HG03378 (cell line): ENCODE results near the gene STK11IP.

ENCODE experiments used
- ATAC-seq: cut with Tn5 transposase; IDR thresholded peaks from one replicate; pipeline ENCODE4 v1.9.1; 2021; ENCODE audit warnings: mild to moderate bottlenecking, moderate library complexity; ENCODE audit not compliant: unreplicated experiment

STK11IP gene

GRCh38 chr2:219561179-219562048, 36.2 kb upstream of the STK11IP start:
- ATAC-seq = no peak

- no peak for ATAC-seq
These were observed 35.3 kb upstream of the STK11IP start for GRCh38 chr2:219562049-219563020.

- ATAC-seq = no peak
These were observed 34.3 kb upstream of the STK11IP start for GRCh38 chr2:219563271-219563928.

- ATAC-seq = no peak
These were observed 32.3 kb upstream of the STK11IP start for GRCh38 chr2:219565130-219566080.

GRCh38 chr2:219566640-219567039, 31.0 kb upstream of the STK11IP start:
- ATAC-seq = no peak

- no peak for ATAC-seq
These were observed 30.5 kb upstream of the STK11IP start for GRCh38 chr2:219567131-219567530.

GRCh38 chr2:219567791-219568361, 29.8 kb upstream of the STK11IP start:
- no peak for ATAC-seq

GRCh38 chr2:219569041-219569440, 28.6 kb upstream of the STK11IP start:
- no peak for ATAC-seq

GRCh38 chr2:219569635-219570034, 28.0 kb upstream of the STK11IP start:
- no peak for ATAC-seq

GRCh38 chr2:219570194-219570923, 27.3 kb upstream of the STK11IP start:
- ATAC-seq = no peak

- ATAC-seq = no peak
These were observed 26.7 kb upstream of the STK11IP start for GRCh38 chr2:219570924-219571310.

- ATAC-seq = no peak
These were observed 26.1 kb upstream of the STK11IP start, which contains the start of gene OBSL1 for GRCh38 chr2:219571311-219572236. OBSL1 (minus strand) TSS chr2:219571539; CDS start chr2:219571232, 307 bp downstream.

- ATAC-seq = no peak
These were observed 25.2 kb upstream of the STK11IP start, which contains the start of gene INHA for GRCh38 chr2:219572237-219573001. INHA (plus strand) TSS chr2:219572310; CDS start chr2:219572375, 65 bp downstream.

- no peak for ATAC-seq
These were observed 24.5 kb upstream of the STK11IP start for GRCh38 chr2:219573166-219573565.

- no peak for ATAC-seq
These were observed 23.0 kb upstream of the STK11IP start for GRCh38 chr2:219574484-219575311.
